ENCODE results near the gene PDE8A.

DNA sequence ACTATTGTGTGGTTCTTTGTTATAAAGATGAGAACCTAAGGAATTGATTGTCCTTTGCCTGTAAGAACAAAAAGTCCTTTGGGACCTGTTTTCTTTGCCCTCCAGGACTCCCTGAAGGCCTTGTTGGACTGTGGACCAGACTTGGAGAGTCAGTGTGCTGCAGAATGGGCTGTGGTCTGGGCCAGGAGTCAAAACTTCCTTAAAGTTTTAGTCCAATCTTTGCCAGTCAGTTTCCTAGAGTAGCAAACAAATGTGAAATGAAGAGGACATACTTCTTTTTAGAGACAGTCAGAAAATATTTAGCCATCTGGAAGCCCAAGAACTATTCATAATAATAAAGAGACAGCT lies 45.4 kb downstream of the PDE8A start:
- no peak for TF ChIP-seq POLR2A (IDR thresholded peaks at IDR 0.05)
- TF ChIP-seq, protein P1, sequence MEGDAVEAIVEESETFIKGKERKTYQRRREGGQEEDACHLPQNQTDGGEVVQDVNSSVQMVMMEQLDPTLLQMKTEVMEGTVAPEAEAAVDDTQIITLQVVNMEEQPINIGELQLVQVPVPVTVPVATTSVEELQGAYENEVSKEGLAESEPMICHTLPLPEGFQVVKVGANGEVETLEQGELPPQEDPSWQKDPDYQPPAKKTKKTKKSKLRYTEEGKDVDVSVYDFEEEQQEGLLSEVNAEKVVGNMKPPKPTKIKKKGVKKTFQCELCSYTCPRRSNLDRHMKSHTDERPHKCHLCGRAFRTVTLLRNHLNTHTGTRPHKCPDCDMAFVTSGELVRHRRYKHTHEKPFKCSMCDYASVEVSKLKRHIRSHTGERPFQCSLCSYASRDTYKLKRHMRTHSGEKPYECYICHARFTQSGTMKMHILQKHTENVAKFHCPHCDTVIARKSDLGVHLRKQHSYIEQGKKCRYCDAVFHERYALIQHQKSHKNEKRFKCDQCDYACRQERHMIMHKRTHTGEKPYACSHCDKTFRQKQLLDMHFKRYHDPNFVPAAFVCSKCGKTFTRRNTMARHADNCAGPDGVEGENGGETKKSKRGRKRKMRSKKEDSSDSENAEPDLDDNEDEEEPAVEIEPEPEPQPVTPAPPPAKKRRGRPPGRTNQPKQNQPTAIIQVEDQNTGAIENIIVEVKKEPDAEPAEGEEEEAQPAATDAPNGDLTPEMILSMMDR (IDR thresholded peaks at IDR 0.05): no peak
